ENCODE results near the gene PBX2. TPM values are rescaled to one million over a fixed set of nuclear protein-coding genes. Genes with fewer than 3 reads are reported as not detected.

The PBX2 gene
- polyA plus RNA-seq, 3 donors, result 1.9 to 201 (median 4.0) TPM

DNA sequence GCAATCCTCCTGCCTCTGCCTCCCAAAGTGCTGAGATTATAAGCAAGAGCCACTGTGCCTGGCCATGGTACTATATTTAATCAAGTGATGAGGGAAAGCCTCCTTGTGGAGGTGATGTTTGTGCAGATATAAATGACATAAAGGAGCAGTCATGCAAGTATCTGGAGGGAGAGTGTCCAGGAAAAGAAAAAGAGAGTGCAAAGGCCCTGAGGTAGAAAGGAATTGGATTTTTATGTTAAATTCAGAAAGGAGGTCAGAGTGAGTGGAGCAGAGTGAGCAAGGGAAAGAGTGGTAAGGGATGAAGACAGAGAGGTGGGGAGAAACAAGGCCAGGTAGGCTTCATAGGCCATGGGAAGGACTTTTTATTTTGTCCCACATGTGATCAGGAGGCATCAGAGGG is 52.5 kb downstream of the PBX2 start:
- Histone ChIP-seq H3K4me2 (replicated peaks; ENCODE audit: extremely low read depth, low read length, poor library complexity, severe bottlenecking) (no peak overlapping the region), H4K20me1 (ENCODE audit: insufficient read depth, low read length) (no peaks in the 10 kb centered on the region), H3K9ac (ENCODE audit: insufficient read depth, low read length, poor library complexity, severe bottlenecking) (no peak overlapping the region), H3K4me1 (ENCODE audit: control insufficient read depth in 1 of 2, insufficient read depth in 2 of 2, low read length in 2 of 2) (no peaks in the 10 kb centered on the region), H3K79me2 (ENCODE audit: insufficient read depth, low read length) (no peaks in the 10 kb centered on the region), H3K27me3 (ENCODE audit: control insufficient read depth in 2 of 2, insufficient read depth in 2 of 2, low read length in 2 of 2) (peaks cover 0 to 3% of the 10 kb centered on the region in 2 donors), H3K27ac (ENCODE audit: low read depth in 1 of 2, low read length in 2 of 2) (no peak overlapping the region), H3K36me3 (replicated peaks in 1 of 2; ENCODE audit: control insufficient read depth in 1 of 2, insufficient read depth in 2 of 2, low read length in 2 of 2) (no peaks in the 10 kb centered on the region), H2AFZ (ENCODE audit: insufficient read depth, low read depth, low read length, poor library complexity, severe bottlenecking) (no peak overlapping the region), H3K4me3 (replicated peaks in 1 of 3; ENCODE audit: low read depth in 2 of 3, low read length in 3 of 3) (no peak overlapping the region), H3K9me3 (replicated peaks in 1 of 2; ENCODE audit: control insufficient read depth in 1 of 2, insufficient read depth in 1 of 2, low read length in 2 of 2) (no peaks in the 10 kb centered on the region)
- TF ChIP-seq, protein P1, sequence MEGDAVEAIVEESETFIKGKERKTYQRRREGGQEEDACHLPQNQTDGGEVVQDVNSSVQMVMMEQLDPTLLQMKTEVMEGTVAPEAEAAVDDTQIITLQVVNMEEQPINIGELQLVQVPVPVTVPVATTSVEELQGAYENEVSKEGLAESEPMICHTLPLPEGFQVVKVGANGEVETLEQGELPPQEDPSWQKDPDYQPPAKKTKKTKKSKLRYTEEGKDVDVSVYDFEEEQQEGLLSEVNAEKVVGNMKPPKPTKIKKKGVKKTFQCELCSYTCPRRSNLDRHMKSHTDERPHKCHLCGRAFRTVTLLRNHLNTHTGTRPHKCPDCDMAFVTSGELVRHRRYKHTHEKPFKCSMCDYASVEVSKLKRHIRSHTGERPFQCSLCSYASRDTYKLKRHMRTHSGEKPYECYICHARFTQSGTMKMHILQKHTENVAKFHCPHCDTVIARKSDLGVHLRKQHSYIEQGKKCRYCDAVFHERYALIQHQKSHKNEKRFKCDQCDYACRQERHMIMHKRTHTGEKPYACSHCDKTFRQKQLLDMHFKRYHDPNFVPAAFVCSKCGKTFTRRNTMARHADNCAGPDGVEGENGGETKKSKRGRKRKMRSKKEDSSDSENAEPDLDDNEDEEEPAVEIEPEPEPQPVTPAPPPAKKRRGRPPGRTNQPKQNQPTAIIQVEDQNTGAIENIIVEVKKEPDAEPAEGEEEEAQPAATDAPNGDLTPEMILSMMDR (IDR thresholded peaks at IDR 0.05), result no peak
- H3K27ac Mint-ChIP-seq, result no peak overlapping the region
- no peaks in the 10 kb centered on the region for H3K9me3 Mint-ChIP-seq
- no peak for DNase-seq
- intact Hi-C loops (cut with micrococcal nuclease), result no loop called here
- no peak overlapping the region for H3K4me3 Mint-ChIP-seq
- H3K27me3 Mint-ChIP-seq (ENCODE audit: low read depth in 3 of 3), result peaks cover 13 to 18% (median 16%) of the 10 kb centered on the region in 3 donors
- peaks cover 5% of the 10 kb centered on the region for H3K4me1 Mint-ChIP-seq
- H3K36me3 Mint-ChIP-seq, result no peaks in the 10 kb centered on the region

Small RNA genes within 50 kb of the gene (small RNA-seq; reads per million reads assigned to genes)
- gene AL662884.1 (ENCODE audit: insufficient read length, low read depth) (not detected), gene MIR6833 (ENCODE audit: insufficient read length, low read depth) (not detected)

Other genes starting within 250 kb of the PBX2 start
- gene CFB, start 244.1 kb downstream of the PBX2 start, polyA plus RNA-seq, result 1 to 10 TPM in 1 of 3 donors, under 1 TPM in 1, not detected in 1; 0.37 to 2.2 TPM
- 10 to 100 TPM; 48.8 to 74.4 (median 61.4) TPM for gene NELFE, start 231.2 kb downstream of the PBX2 start, polyA plus RNA-seq
- gene SKIC2, start 231.0 kb downstream of the PBX2 start, polyA plus RNA-seq, result 10 to 100 TPM; 13.2 to 72.1 (median 13.2) TPM
- 10 to 100 TPM in 2 of 3 donors, 1 to 10 TPM in 1; 5.5 to 49.6 (median 10.4) TPM for gene DXO, start 218.1 kb downstream of the PBX2 start, polyA plus RNA-seq
- gene C4A, start 208.1 kb downstream of the PBX2 start, polyA plus RNA-seq, result 10 to 100 TPM in 1 of 3 donors, not detected in 2; 12.6 TPM
- gene C4B, start 175.4 kb downstream of the PBX2 start, polyA plus RNA-seq, result 10 to 100 TPM in 1 of 3 donors, under 1 TPM in 1, not detected in 1; 0.18 to 11.6 TPM
- gene CYP21A2, start 151.8 kb downstream of the PBX2 start, polyA plus RNA-seq, result under 1 TPM in 1 of 3 donors, not detected in 2; 0.16 TPM
- 1 to 10 TPM in 1 of 3 donors, not detected in 2; 1.2 TPM for gene TNXB, start 80.9 kb downstream of the PBX2 start, polyA plus RNA-seq
- 100 to 1,000 TPM in 1 of 3 donors, 10 to 100 TPM in 2; 15.7 to 147 (median 17.8) TPM for gene ATF6B, start 62.0 kb downstream of the PBX2 start, polyA plus RNA-seq
- gene FKBPL, start 59.9 kb downstream of the PBX2 start, polyA plus RNA-seq, result 1 to 10 TPM; 1.2 to 2.4 (median 1.8) TPM
- gene PRRT1, start 38.3 kb downstream of the PBX2 start, polyA plus RNA-seq, result not detected
- 1 to 10 TPM; 1.4 to 4.0 (median 1.8) TPM for gene PPT2, start 36.1 kb downstream of the PBX2 start, polyA plus RNA-seq
- gene EGFL8, start 25.6 kb downstream of the PBX2 start, polyA plus RNA-seq, result 1 to 10 TPM in 1 of 3 donors, under 1 TPM in 1, not detected in 1; 0.22 to 1.8 TPM
- 10 to 100 TPM in 2 of 3 donors, 1 to 10 TPM in 1; 9.9 to 34.4 (median 11.3) TPM for gene AGPAT1, start 14.1 kb downstream of the PBX2 start, polyA plus RNA-seq
- 100 to 1,000 TPM in 1 of 3 donors, 10 to 100 TPM in 2; 62.2 to 108 (median 83.5) TPM for gene RNF5, start 11.8 kb downstream of the PBX2 start, polyA plus RNA-seq
- gene AGER, start 5.9 kb downstream of the PBX2 start, polyA plus RNA-seq, result 10 to 100 TPM in 1 of 3 donors, under 1 TPM in 1, not detected in 1; 0.60 to 55.0 TPM
- 100 to 1,000 TPM in 2 of 3 donors, 10 to 100 TPM in 1; 86.1 to 340 (median 101) TPM for gene GPSM3, start 2.4 kb upstream of the PBX2 start, polyA plus RNA-seq
- 1 to 10 TPM; 5.2 to 8.1 (median 6.1) TPM for gene NOTCH4, start 33.9 kb upstream of the PBX2 start, polyA plus RNA-seq
- not detected for gene TSBP1, start 181.7 kb upstream of the PBX2 start, polyA plus RNA-seq
- gene BTNL2, start 217.0 kb upstream of the PBX2 start, polyA plus RNA-seq, result not detected
- gene HLA-DRA, start 249.7 kb upstream of the PBX2 start, polyA plus RNA-seq, result 1,000 to 10,000 TPM; 4,194 to 5,181 (median 4,943) TPM